ENCODE data around the gene LAPTM4A.
A peak's percentile ranks its signal among the peaks of the same experiment; 100 is the strongest.

Gene LAPTM4A

GRCh38 chr2:20052229-20052851, 912 bp upstream of the LAPTM4A start:
- TF ChIP-seq EGR1 (IDR thresholded peaks at IDR 0.05) (no peak), EP300 (IDR thresholded peaks at IDR 0.05; ENCODE audit: borderline replicate concordance) (no peak), ZBTB7A (IDR thresholded peaks at IDR 0.05; ENCODE audit: low read depth) (0 out of 2 replicates have a peak, but pooled peaks have one; percentile 12), TAF1 (IDR thresholded peaks at IDR 0.05; ENCODE audit: low read depth) (no peak)

GRCh38 chr2:20050646-20051531, 539 bp downstream of the LAPTM4A start:
- TF ChIP-seq CREB1 (IDR thresholded peaks at IDR 0.05; ENCODE audit: low read depth) (no peak), RAD21 (IDR thresholded peaks at IDR 0.05; ENCODE audit: low read depth) (no peak), USF1 (IDR thresholded peaks at IDR 0.05) (no peak), MAX (IDR thresholded peaks at IDR 0.05) (no peak), TAF1 (IDR thresholded peaks at IDR 0.05; ENCODE audit: low read depth) (no peak)

- TF ChIP-seq MAX (IDR thresholded peaks at IDR 0.05), result no peak
- no peak for TF ChIP-seq FOXM1 (IDR thresholded peaks at IDR 0.05; ENCODE audit: borderline replicate concordance, low read depth)
- no peak for TF ChIP-seq USF1 (IDR thresholded peaks at IDR 0.05)
- no peak for TF ChIP-seq TEAD4 (IDR thresholded peaks at IDR 0.05)
- TF ChIP-seq CREB1 (IDR thresholded peaks at IDR 0.05; ENCODE audit: low read depth), result no peak
- TF ChIP-seq RAD21 (IDR thresholded peaks at IDR 0.05; ENCODE audit: low read depth), result no peak
- no peak for TF ChIP-seq NFIC (IDR thresholded peaks at IDR 0.05)
- no peak for TF ChIP-seq TAF1 (IDR thresholded peaks at IDR 0.05; ENCODE audit: low read depth)
- TF ChIP-seq CEBPB (IDR thresholded peaks at IDR 0.05), result no peak
- no peak for TF ChIP-seq EGR1 (IDR thresholded peaks at IDR 0.05)
- no peak for TF ChIP-seq ZBTB7A (IDR thresholded peaks at IDR 0.05; ENCODE audit: low read depth)
- TF ChIP-seq EP300 (IDR thresholded peaks at IDR 0.05; ENCODE audit: borderline replicate concordance), result no peak
- TF ChIP-seq YY1 (IDR thresholded peaks at IDR 0.05; ENCODE audit: low read depth), result no peak
- TF ChIP-seq TCF12 (IDR thresholded peaks at IDR 0.05; ENCODE audit: low read depth), result no peak
- TF ChIP-seq REST (IDR thresholded peaks at IDR 0.05; ENCODE audit: low read depth), result no peak
Measured at GRCh38 chr2:20050104-20050645, 1.3 kb downstream of the LAPTM4A start.

- no peak for TF ChIP-seq YY1 (IDR thresholded peaks at IDR 0.05; ENCODE audit: low read depth)
- TF ChIP-seq REST (IDR thresholded peaks at IDR 0.05; ENCODE audit: low read depth), result no peak
- no peak for TF ChIP-seq EGR1 (IDR thresholded peaks at IDR 0.05)
- no peak for TF ChIP-seq TCF12 (IDR thresholded peaks at IDR 0.05; ENCODE audit: low read depth)
- no peak for TF ChIP-seq EP300 (IDR thresholded peaks at IDR 0.05; ENCODE audit: borderline replicate concordance)
Measured at GRCh38 chr2:20049637-20050036, 1.8 kb downstream of the LAPTM4A start.

GRCh38 chr2:20048488-20049448, 2.7 kb downstream of the LAPTM4A start:
- TF ChIP-seq NFIC (IDR thresholded peaks at IDR 0.05), result no peak
- TF ChIP-seq TAF1 (IDR thresholded peaks at IDR 0.05; ENCODE audit: low read depth), result no peak
- no peak for TF ChIP-seq CREB1 (IDR thresholded peaks at IDR 0.05; ENCODE audit: low read depth)
- no peak for TF ChIP-seq ZBTB7A (IDR thresholded peaks at IDR 0.05; ENCODE audit: low read depth)
- TF ChIP-seq EP300 (IDR thresholded peaks at IDR 0.05; ENCODE audit: borderline replicate concordance), result no peak
- TF ChIP-seq EGR1 (IDR thresholded peaks at IDR 0.05), result no peak

Data from Ishikawa (cell line).